ENCODE measurements around the gene AFF3. TPM values are rescaled to one million over a fixed set of nuclear protein-coding genes. Genes with fewer than 3 reads are reported as not detected.
"Not testable (repeated sequence)": the region's sequence is repeated elsewhere in the genome, so short reads cannot be mapped to it uniquely, and the experiment has no call there.

The AFF3 gene
- total and polyA plus RNA-seq, 2 of the 4 experiments (the other 2 are of a cell fraction): 12.9 to 14.3 TPM

GRCh38 chr2:99928470-99929053 lies 213.8 kb downstream of the AFF3 start:
- DNase-seq: no peak
- dilution Hi-C loops (cut with HindIII; ENCODE audit: low sequenced_read_pairs, unreplicated experiment): no loop called here

GRCh38 chr2:99927690-99928207 lies 214.6 kb downstream of the AFF3 start:
- in situ Hi-C loops (cut with MboI; ENCODE audit: low sequenced_read_pairs); H4K8ac ChIP-seq (ENCODE audit: low read depth in 2 of 2, low read length in 2 of 2); dilution Hi-C loops (cut with HindIII; ENCODE audit: low sequenced_read_pairs, unreplicated experiment); H3K36me3 ChIP-seq (ENCODE audit: control insufficient read depth, insufficient read depth, low read length); H3K27me3 ChIP-seq (ENCODE audit: control insufficient read depth, insufficient read depth, low read length); H3K4me3 ChIP-seq (ENCODE audit: insufficient read depth, low read depth, low read length); H2AK9ac ChIP-seq (replicated peaks; ENCODE audit: low read depth, low read length, poor library complexity); DNase-seq; H3K4me2 ChIP-seq (ENCODE audit: low read depth, low read length); intact Hi-C loops (cut with micrococcal nuclease); POLR2A ChIA-PET (ENCODE audit: unreplicated experiment); H2AK5ac ChIP-seq (ENCODE audit: low read depth, low read length); H2AFZ ChIP-seq (replicated peaks; ENCODE audit: low read length, poor library complexity); H3K23ac ChIP-seq (ENCODE audit: low read depth, low read length); BruUV-seq (replicated peaks); H4K20me1 ChIP-seq (ENCODE audit: insufficient read depth, low read length); H3K9ac ChIP-seq (ENCODE audit: low read depth, low read length); H3K56ac ChIP-seq (ENCODE audit: extremely low read depth, insufficient read depth, low read length); H3K9me3 ChIP-seq (ENCODE audit: control insufficient read depth, insufficient read depth, low read length); H2BK15ac ChIP-seq (ENCODE audit: low read depth, low read length); ATAC-seq (ENCODE audit: low read depth); H3K18ac ChIP-seq (ENCODE audit: low read depth, low read length); CTCF ChIA-PET; H3K27ac ChIP-seq (ENCODE audit: insufficient read depth, low read length); H2BK20ac ChIP-seq (ENCODE audit: low read depth, low read length): not testable (repeated sequence)
- 85% methylated on average over 5 of the region's 7 CpGs; no CpG with 5 or more reads in 1 of the 2 experiments for WGBS, 2 experiments (ENCODE audit: extremely low coverage in 2 of 2, insufficient read length in 1 of 2)
- peak overlapping the region; percentile 100 for H2BK5ac ChIP-seq (ENCODE audit: low read depth, low read length, poor library complexity, severe bottlenecking)
- 0 out of 2 replicates have a peak overlapping the region, but pooled peaks have one; percentile 28 for H3K14ac ChIP-seq (replicated peaks; ENCODE audit: low read depth, low read length)
- peaks cover 18 to 27% of the 10 kb centered on the region in 2 experiments for H3K79me1 ChIP-seq (ENCODE audit: low read depth in 1 of 2, low read length in 2 of 2)
- H4K91ac ChIP-seq (ENCODE audit: insufficient read depth, low read depth, low read length): peak overlapping the region; percentile 55; the same call in 1 of the 2 replicates
- peaks cover 13% of the 10 kb centered on the region for H3K4me1 ChIP-seq (ENCODE audit: control insufficient read depth, insufficient read depth, low read length)
- H2BK120ac ChIP-seq (ENCODE audit: low read depth, low read length): 0 out of 2 replicates have a peak overlapping the region, but pooled peaks have one; percentile 56
- H3K9me1 ChIP-seq (ENCODE audit: insufficient read depth, low read length): peaks cover 14% of the 10 kb centered on the region
- H4K5ac ChIP-seq (ENCODE audit: low read depth, low read length): peak overlapping the region; percentile 79; the same call in 1 of the 2 replicates
- H3K4ac ChIP-seq (ENCODE audit: low read depth, low read length): peak overlapping the region; percentile 74; the same call in 1 of the 2 replicates

More at GRCh38 chr2:99928470-99929053, 213.8 kb downstream of the AFF3 start:
- H3K9me1 ChIP-seq (ENCODE audit: insufficient read depth, low read length): peaks cover 14% of the 10 kb centered on the region
- intact Hi-C loops (cut with micrococcal nuclease): no loop called here
- no peaks in the 10 kb centered on the region for H3K27me3 ChIP-seq (ENCODE audit: control insufficient read depth, insufficient read depth, low read length)
- no peak overlapping the region for H2AFZ ChIP-seq (replicated peaks; ENCODE audit: low read length, poor library complexity)
- H2BK120ac ChIP-seq (ENCODE audit: low read depth, low read length): peak overlapping the region; percentile 12; the same call in 1 of the 2 replicates
- peaks cover 13% of the 10 kb centered on the region for H3K4me1 ChIP-seq (ENCODE audit: control insufficient read depth, insufficient read depth, low read length)
- H4K20me1 ChIP-seq (ENCODE audit: insufficient read depth, low read length): no peaks in the 10 kb centered on the region
- peaks cover 14 to 27% of the 10 kb centered on the region in 2 experiments for H3K79me1 ChIP-seq (ENCODE audit: low read depth in 1 of 2, low read length in 2 of 2)
- peak overlapping the region; percentile 73; the same call in 1 of the 2 replicates for H4K5ac ChIP-seq (ENCODE audit: low read depth, low read length)
- POLR2A ChIA-PET (ENCODE audit: unreplicated experiment): no interaction called here
- no peak overlapping the region for H3K23ac ChIP-seq (ENCODE audit: low read depth, low read length)
- H3K4me2 ChIP-seq (ENCODE audit: low read depth, low read length): no peak overlapping the region
- no TSS peak for BruUV-seq (replicated peaks)
- peak overlapping the region; percentile 62; the same call in 1 of the 2 replicates for H2AK5ac ChIP-seq (ENCODE audit: low read depth, low read length)
- no peak overlapping the region for H2AK9ac ChIP-seq (replicated peaks; ENCODE audit: low read depth, low read length, poor library complexity)
- H3K9me3 ChIP-seq (ENCODE audit: control insufficient read depth, insufficient read depth, low read length): no peaks in the 10 kb centered on the region
- no peak overlapping the region; the same call in 1 of the 2 replicates for H3K14ac ChIP-seq (replicated peaks; ENCODE audit: low read depth, low read length)
- no peak overlapping the region for H3K4me3 ChIP-seq (ENCODE audit: insufficient read depth, low read depth, low read length)
- CTCF ChIA-PET: interaction anchor here (0.6 kb wide), 1 partner anchor 68 kb away, joined by 3 read pairs; no protein-coding TSS in a partner anchor
- no peak overlapping the region for H3K27ac ChIP-seq (ENCODE audit: insufficient read depth, low read length)
- H4K91ac ChIP-seq (ENCODE audit: insufficient read depth, low read depth, low read length): no peak overlapping the region
- no peak overlapping the region for H2BK15ac ChIP-seq (ENCODE audit: low read depth, low read length)
- H3K36me3 ChIP-seq (ENCODE audit: control insufficient read depth, insufficient read depth, low read length): peaks cover 3% of the 10 kb centered on the region; the same call in 1 of the 2 replicates
- H3K18ac ChIP-seq (ENCODE audit: low read depth, low read length): peak overlapping the region; percentile 67; the same call in 1 of the 2 replicates
- no peak overlapping the region for H3K56ac ChIP-seq (ENCODE audit: extremely low read depth, insufficient read depth, low read length)
- H3K4ac ChIP-seq (ENCODE audit: low read depth, low read length): no peak overlapping the region; the same call in 1 of the 2 replicates
- H2BK20ac ChIP-seq (ENCODE audit: low read depth, low read length): peak overlapping the region; percentile 36; the same call in 1 of the 2 replicates
- H3K9ac ChIP-seq (ENCODE audit: low read depth, low read length): no peak overlapping the region
- 100% methylated on average over 1 of the region's 6 CpGs; no CpG with 5 or more reads in 1 of the 2 experiments for WGBS, 2 experiments (ENCODE audit: extremely low coverage in 2 of 2, insufficient read length in 1 of 2)
- in situ Hi-C loops (cut with MboI; ENCODE audit: low sequenced_read_pairs): no loop called here
- peak overlapping the region; percentile 21 for H2BK5ac ChIP-seq (ENCODE audit: low read depth, low read length, poor library complexity, severe bottlenecking)
- TF ChIP-seq MAZ (IDR thresholded peaks at IDR 0.05; ENCODE audit: borderline replicate concordance, low read depth, low read length) (no peak), MAFK (IDR thresholded peaks at IDR 0.05; ENCODE audit: low read depth, low read length) (no peak), POLR2A (IDR thresholded peaks at IDR 0.05; ENCODE audit: low read depth, low read length) (no peak), BHLHE40 (IDR thresholded peaks at IDR 0.05; ENCODE audit: low read depth, low read length) (no peak), CHD1 (IDR thresholded peaks at IDR 0.05; ENCODE audit: low read depth, low read length) (no peak), RAD21 (IDR thresholded peaks at IDR 0.05; ENCODE audit: low read length) (no peak), MXI1 (IDR thresholded peaks at IDR 0.05; ENCODE audit: borderline replicate concordance, low read depth, low read length) (no peak), NFE2L2 (IDR thresholded peaks at IDR 0.05; ENCODE audit: low read depth, low read length) (no peak), FOS (IDR thresholded peaks at IDR 0.05; ENCODE audit: low read depth, low read length) (no peak)
- no peak for ATAC-seq (ENCODE audit: low read depth)
- H4K8ac ChIP-seq (ENCODE audit: low read depth in 2 of 2, low read length in 2 of 2): peak overlapping the region in 1 of 2 experiments; percentile 36; a peak in 2 of 4 replicates

Data from IMR-90 (cell line).